ENCODE measurements around the gene MBP. TPM values are rescaled to one million over a fixed set of nuclear protein-coding genes. Genes with fewer than 3 reads are reported as not detected.

MBP gene
- total RNA-seq, 4 donors from 2014 or later: 18.1 to 58.8 (median 30.6) TPM

- TF ChIP-seq CTCF (IDR thresholded peaks at IDR 0.05; ENCODE audit: low read depth): no peak
These were observed 196.8 kb downstream of the MBP start for GRCh38 chr18:76935722-76936337.

GRCh38 chr18:76932026-76932819, 200.4 kb downstream of the MBP start:
- no peak for TF ChIP-seq CTCF (IDR thresholded peaks at IDR 0.05; ENCODE audit: low read depth)

GRCh38 chr18:76931171-76931570, 201.4 kb downstream of the MBP start:
- no peak for TF ChIP-seq CTCF (IDR thresholded peaks at IDR 0.05; ENCODE audit: low read depth)

Other genes with a start within 250 kb of the MBP start
- 1 to 10 TPM in 1 of 4 donors, under 1 TPM in 3; under 0.01 to 3.6 (median 0.60) TPM for gene GALR1, start 117.1 kb upstream of the MBP start, total RNA-seq